BLaER1 treated with 17β-estradiol and CSF1 and Interleukin-3, amounts not matched to agents 10 nM and 100 nM (cell line): ENCODE results near the gene SLC12A2.

ENCODE experiments used
- H3K27ac ChIP-seq, 11 experiments: shearing (Covaris generic); formaldehyde crosslinking; 2 replicates each; pipeline ENCODE4 v1.8.1; 2022
- H3K27me3 ChIP-seq, 11 experiments: shearing (Covaris generic); formaldehyde crosslinking; 2 replicates each; pipeline ENCODE4 v1.8.1; 2022
- H3K36me3 ChIP-seq, 11 experiments: shearing (Covaris generic); formaldehyde crosslinking; 2 replicates each; pipeline ENCODE4 v1.8.1; 2022
- H3K4me1 ChIP-seq, 10 experiments: shearing (Covaris generic); formaldehyde crosslinking; 2 replicates each; pipeline ENCODE4 v1.8.1; 2022
- H3K4me2 ChIP-seq, 11 experiments: shearing (Covaris generic); formaldehyde crosslinking; 2 replicates each; pipeline ENCODE4 v1.8.1; 2022
- H3K4me3 ChIP-seq, 10 experiments: shearing (Covaris generic); formaldehyde crosslinking; 2 replicates each; pipeline ENCODE4 v1.8.1; 2022
- H3K9ac ChIP-seq, 11 experiments: shearing (Covaris generic); formaldehyde crosslinking; 2 replicates each; pipeline ENCODE4 v1.8.1; 2022
- H3K9me3 ChIP-seq, 11 experiments: shearing (Covaris generic); formaldehyde crosslinking; replicated peaks in 1 of 11; 2 replicates each; pipeline ENCODE4 v1.8.1; 2022
- H4K20me1 ChIP-seq, 11 experiments: shearing (Covaris generic); formaldehyde crosslinking; 2 replicates each; pipeline ENCODE4 v1.8.1; 2022
- Cebpa-rat ChIP-seq, 11 experiments: shearing (Covaris generic); IDR thresholded peaks; 2 replicates each; pipeline ENCODE4 v1.8.1; 2022

The SLC12A2 gene

DNA sequence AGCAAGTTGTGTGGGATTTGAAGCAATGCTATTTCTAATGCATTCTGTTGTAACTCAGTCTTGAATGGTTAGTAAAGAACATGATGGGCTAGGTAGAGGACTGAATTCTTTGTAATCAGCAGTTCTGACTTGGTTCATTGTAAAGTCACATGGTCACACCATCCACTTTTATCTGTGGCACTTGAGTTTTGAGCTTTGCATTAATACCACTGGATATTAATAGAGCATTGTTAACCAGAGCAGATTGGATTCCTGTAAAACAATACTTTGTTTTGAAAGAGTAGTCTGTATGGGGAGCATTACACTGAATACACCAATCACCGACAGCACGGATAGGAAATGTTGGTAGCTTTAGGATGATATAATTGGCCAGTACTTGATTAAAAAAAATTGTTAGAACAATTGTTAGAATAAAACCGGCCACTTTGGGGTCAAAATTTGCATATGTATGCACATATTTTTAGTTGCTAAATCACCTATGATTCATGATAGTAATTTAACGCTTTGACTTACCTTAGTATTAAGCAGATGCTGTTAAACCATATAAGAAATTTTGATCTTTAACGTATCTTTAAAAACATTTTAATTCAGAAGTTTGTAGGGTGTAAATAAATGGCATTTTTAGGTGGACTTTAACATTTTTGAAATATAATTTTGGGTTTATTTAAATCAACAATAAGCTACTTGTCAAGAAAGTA, 17.4 kb downstream of the SLC12A2 start:
- H3K4me2 ChIP-seq: no peak overlapping the region
- H3K27ac ChIP-seq: no peak overlapping the region
- no peak for TF ChIP-seq Cebpa-rat (IDR thresholded peaks at IDR 0.05)
- peaks cover 32 to 40% (median 33%) of the 10 kb centered on the region in 11 experiments for H3K9me3 ChIP-seq
- H3K36me3 ChIP-seq: peaks cover 14 to 46% (median 30%) of the 10 kb centered on the region in 11 experiments
- H3K4me1 ChIP-seq: no peaks in the 10 kb centered on the region
- no peak overlapping the region for H3K4me3 ChIP-seq
- H3K27me3 ChIP-seq: no peaks in the 10 kb centered on the region
- H4K20me1 ChIP-seq: peaks cover 0 to 77% (median 14%) of the 10 kb centered on the region in 11 experiments; a peak in 7 of 22 replicates
- H3K9ac ChIP-seq: no peak overlapping the region

DNA sequence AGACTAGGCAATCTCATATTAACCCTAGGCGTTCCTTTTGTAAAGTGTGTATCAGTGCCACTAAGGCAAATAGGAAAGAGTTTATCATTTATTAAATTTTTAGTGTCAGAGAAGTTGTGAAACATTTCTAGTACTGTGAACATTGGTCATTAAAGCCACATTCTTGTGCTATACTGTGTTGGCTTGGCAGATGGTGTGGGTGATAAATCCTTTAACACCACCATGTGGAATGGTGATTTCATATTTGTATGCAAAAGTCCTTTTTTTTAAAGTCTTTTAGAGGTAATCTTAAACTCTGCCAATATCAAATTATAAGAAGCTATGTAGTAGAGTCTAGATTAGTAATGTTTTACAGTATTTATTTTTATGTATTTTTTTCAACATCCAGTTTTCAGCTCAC, 18.1 kb downstream of the SLC12A2 start:
- H3K4me3 ChIP-seq: no peak overlapping the region
- H3K36me3 ChIP-seq: peaks cover 14 to 42% (median 27%) of the 10 kb centered on the region in 11 experiments
- no peak for TF ChIP-seq Cebpa-rat (IDR thresholded peaks at IDR 0.05)
- H4K20me1 ChIP-seq: peaks cover 0 to 80% (median 14%) of the 10 kb centered on the region in 11 experiments; a peak in 7 of 22 replicates
- H3K4me1 ChIP-seq: no peaks in the 10 kb centered on the region
- H3K9me3 ChIP-seq: peaks cover 26 to 33% (median 26%) of the 10 kb centered on the region in 11 experiments
- H3K27ac ChIP-seq: no peak overlapping the region
- no peak overlapping the region for H3K4me2 ChIP-seq
- no peaks in the 10 kb centered on the region for H3K27me3 ChIP-seq
- no peak overlapping the region for H3K9ac ChIP-seq

DNA sequence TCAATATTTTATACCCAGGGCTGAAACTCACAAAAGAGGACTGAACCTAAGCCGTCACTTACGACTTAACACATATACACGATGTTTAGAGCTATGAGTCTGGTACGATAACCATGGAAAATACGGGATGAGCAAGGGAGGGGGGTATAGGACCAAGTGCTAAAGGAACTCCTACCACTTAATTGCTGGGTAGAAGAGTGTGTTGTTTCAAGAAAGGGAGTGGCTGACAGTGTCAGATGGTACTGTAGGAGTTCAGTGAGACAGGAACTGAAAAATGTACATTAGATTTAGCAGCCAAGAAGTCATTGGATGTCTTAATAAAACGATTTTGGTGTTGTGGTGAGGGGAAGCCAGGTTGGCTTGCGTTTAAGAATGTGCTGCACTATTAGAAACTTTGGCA, 21.6 kb downstream of the SLC12A2 start:
- no peak overlapping the region for H3K4me3 ChIP-seq
- peaks cover 10 to 45% (median 21%) of the 10 kb centered on the region in 11 experiments; a peak in 20 of 22 replicates for H3K36me3 ChIP-seq
- H3K9me3 ChIP-seq: peaks cover 0 to 21% (median 12%) of the 10 kb centered on the region in 11 experiments; a peak in 16 of 22 replicates
- H3K27me3 ChIP-seq: no peaks in the 10 kb centered on the region
- H3K9ac ChIP-seq: no peak overlapping the region
- no peak for TF ChIP-seq Cebpa-rat (IDR thresholded peaks at IDR 0.05)
- H3K4me2 ChIP-seq: no peak overlapping the region
- peaks cover 0 to 95% (median 14%) of the 10 kb centered on the region in 11 experiments; a peak in 8 of 22 replicates for H4K20me1 ChIP-seq
- H3K4me1 ChIP-seq: no peaks in the 10 kb centered on the region
- H3K27ac ChIP-seq: no peak overlapping the region

DNA sequence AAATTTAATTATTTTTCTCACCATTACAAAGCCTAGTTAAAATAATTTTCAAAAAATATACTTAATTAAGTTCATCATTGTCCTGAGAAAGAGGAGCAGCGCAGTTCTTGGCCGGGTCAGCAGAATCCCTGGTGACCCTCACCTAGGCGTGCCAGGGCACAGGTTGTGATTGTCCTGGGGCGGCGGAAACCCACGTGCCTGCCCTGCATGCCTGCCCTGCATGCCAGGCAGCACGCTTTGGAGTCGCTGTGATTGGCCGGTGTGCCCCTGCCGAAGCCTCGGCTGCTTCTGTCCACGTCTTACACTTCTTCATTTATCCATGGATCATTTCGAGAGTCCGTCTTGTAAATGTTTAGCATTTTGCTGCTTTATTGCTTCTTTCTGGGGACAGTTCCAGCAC, 25.6 kb downstream of the SLC12A2 start:
- Histone ChIP-seq H3K4me2 (no peak overlapping the region), H3K9me3 (peaks cover 0 to 21% (median 12%) of the 10 kb centered on the region in 11 experiments; a peak in 16 of 22 replicates), H3K36me3 (peaks cover 18 to 60% (median 33%) of the 10 kb centered on the region in 11 experiments), H3K4me1 (no peaks in the 10 kb centered on the region), H3K9ac (no peak overlapping the region), H3K27ac (no peak overlapping the region), H3K27me3 (no peaks in the 10 kb centered on the region), H3K4me3 (no peak overlapping the region), H4K20me1 (peaks cover 0 to 82% (median 5%) of the 10 kb centered on the region in 11 experiments; a peak in 7 of 22 replicates)
- TF ChIP-seq Cebpa-rat (IDR thresholded peaks at IDR 0.05): no peak

DNA sequence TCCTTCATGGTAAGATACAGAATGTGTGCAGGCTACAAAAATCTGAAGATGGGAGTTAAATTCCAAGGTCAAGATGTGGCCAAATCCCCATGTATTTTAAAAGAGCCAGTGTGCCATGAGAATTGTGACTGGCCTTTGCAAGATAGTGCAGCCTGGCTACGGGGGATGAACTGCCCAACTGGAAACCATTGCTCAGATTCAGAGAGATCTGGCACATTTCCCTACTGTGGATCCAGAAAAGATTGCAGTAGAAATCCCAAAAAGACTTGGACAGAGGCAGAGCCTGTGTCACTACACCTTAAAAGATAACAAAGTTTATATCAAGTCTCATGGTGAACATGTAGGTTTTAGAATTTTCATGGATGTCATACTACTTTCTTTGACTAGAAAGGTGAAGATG, 26.2 kb downstream of the SLC12A2 start:
- Histone ChIP-seq H3K9me3 (peaks cover 0 to 21% (median 12%) of the 10 kb centered on the region in 11 experiments; a peak in 16 of 22 replicates), H3K27ac (no peak overlapping the region), H4K20me1 (peaks cover 0 to 75% (median 5%) of the 10 kb centered on the region in 11 experiments; a peak in 7 of 22 replicates), H3K9ac (no peak overlapping the region), H3K36me3 (peaks cover 24 to 67% (median 39%) of the 10 kb centered on the region in 11 experiments), H3K4me2 (no peak overlapping the region), H3K4me3 (no peak overlapping the region), H3K4me1 (no peaks in the 10 kb centered on the region), H3K27me3 (no peaks in the 10 kb centered on the region)
- TF ChIP-seq Cebpa-rat (IDR thresholded peaks at IDR 0.05): no peak

DNA sequence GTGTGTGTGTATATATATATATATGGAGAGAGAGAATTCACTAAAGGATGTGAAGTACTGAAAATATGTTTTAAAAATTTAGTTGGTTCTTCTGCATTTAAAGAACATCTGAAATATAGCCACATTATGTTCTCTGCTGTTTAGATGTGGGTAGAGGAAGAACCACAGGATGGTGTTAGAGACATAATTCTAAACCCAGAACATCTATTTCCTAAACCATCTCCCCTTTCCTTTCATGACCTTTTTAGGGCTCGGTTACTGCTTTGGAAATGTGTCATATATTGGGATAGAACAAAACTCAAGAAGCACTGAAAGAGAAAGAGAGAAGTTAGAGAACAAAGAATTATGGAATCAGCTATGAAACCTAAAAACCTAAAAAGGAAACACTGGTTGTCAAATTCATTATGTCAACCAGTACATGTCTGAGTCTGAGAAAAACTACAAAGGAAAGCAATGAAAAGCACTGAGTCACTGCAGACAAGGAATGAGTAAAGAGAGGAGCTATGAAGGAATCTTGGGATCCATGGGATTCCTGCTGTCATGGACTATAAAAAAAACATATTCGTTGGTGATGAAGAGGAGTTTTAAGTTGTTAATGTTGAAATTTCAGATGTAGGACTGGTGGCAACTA, 28.4 kb downstream of the SLC12A2 start:
- Histone ChIP-seq H3K27ac (no peak overlapping the region), H3K27me3 (no peaks in the 10 kb centered on the region), H3K9ac (no peak overlapping the region), H3K4me3 (no peak overlapping the region), H3K4me2 (no peak overlapping the region), H4K20me1 (peaks cover 0 to 56% (median 4%) of the 10 kb centered on the region in 11 experiments; a peak in 7 of 22 replicates), H3K4me1 (no peaks in the 10 kb centered on the region), H3K9me3 (peaks cover 0 to 35% (median 19%) of the 10 kb centered on the region in 11 experiments; a peak in 18 of 22 replicates), H3K36me3 (peaks cover 39 to 84% (median 60%) of the 10 kb centered on the region in 11 experiments)
- no peak for TF ChIP-seq Cebpa-rat (IDR thresholded peaks at IDR 0.05)

DNA sequence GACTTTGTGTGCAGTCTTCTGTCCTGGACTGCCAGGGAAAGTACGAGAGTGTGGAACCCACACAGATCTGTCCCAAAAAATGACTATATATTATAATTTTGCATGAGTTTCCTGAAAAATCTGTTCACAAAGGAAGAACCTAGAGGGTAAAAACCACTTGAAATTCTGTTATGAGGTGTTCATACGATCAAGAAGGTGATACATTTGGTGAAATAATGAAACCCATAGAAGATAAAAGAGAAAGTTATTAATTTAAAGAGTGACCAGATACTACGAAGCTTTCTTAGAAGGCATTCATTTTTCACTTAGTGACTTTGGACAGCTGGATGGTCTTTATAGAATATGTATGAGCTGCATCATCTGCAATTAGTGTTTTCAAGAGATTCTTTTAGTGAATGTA, 32.9 kb downstream of the SLC12A2 start:
- Histone ChIP-seq H3K4me3 (no peak overlapping the region), H3K36me3 (peaks cover 49 to 75% (median 67%) of the 10 kb centered on the region in 11 experiments), H4K20me1 (peaks cover 0 to 14% (median 0%) of the 10 kb centered on the region in 11 experiments; a peak in 4 of 22 replicates), H3K9me3 (peaks cover 23 to 42% (median 32%) of the 10 kb centered on the region in 11 experiments), H3K4me2 (no peak overlapping the region), H3K9ac (no peak overlapping the region), H3K27me3 (no peaks in the 10 kb centered on the region), H3K27ac (no peak overlapping the region), H3K4me1 (no peaks in the 10 kb centered on the region)
- no peak for TF ChIP-seq Cebpa-rat (IDR thresholded peaks at IDR 0.05)

DNA sequence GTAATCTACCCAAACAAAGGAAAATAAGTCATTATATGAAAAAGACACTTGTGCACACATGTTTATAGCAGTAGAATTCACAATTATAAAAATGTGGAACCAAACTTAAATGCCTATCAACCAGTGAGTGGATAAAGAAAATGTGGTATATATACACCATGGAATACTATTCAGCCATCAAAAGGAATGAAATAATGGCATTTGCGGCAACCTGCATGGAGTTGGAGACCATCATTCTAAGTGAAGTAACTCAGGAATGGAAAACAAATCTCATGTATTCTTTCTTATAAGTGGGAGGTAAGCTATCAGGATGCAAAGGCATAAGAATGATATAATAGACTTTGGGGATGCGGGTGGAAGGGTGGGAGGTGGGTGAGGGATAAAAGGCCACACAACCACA, 34.6 kb downstream of the SLC12A2 start:
- no peak for TF ChIP-seq Cebpa-rat (IDR thresholded peaks at IDR 0.05)
- Histone ChIP-seq H3K4me3 (no peak overlapping the region), H4K20me1 (no peaks in the 10 kb centered on the region), H3K27me3 (no peaks in the 10 kb centered on the region), H3K36me3 (peaks cover 49 to 70% (median 61%) of the 10 kb centered on the region in 11 experiments), H3K9me3 (peaks cover 23 to 42% (median 32%) of the 10 kb centered on the region in 11 experiments), H3K9ac (no peak overlapping the region), H3K27ac (no peak overlapping the region), H3K4me2 (no peak overlapping the region), H3K4me1 (no peaks in the 10 kb centered on the region)

DNA sequence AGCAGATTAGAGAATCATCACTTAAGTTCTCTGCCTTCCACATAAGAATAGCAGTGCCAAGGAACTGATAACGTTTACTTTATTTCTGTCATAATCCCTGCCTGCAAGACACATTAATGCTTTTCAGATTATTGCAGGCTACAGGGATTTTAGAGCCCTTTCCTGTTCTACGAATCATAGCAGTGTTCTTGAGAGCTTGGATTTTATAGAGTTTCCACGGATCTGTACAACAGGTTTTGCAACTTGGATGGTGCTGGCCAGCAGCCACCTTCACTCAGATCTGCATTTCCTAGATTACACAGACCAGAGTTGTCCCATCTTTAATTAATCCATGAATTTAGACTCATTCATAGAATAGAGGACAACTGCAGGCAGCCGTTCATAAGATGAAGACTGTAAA, 38.1 kb downstream of the SLC12A2 start:
- H3K36me3 ChIP-seq: peaks cover 24 to 47% (median 36%) of the 10 kb centered on the region in 11 experiments
- no peak overlapping the region for H3K4me3 ChIP-seq
- H3K4me1 ChIP-seq: peaks cover 0 to 8% (median 0%) of the 10 kb centered on the region in 10 experiments; a peak in 1 of 20 replicates
- no peak overlapping the region for H3K27ac ChIP-seq
- TF ChIP-seq Cebpa-rat (IDR thresholded peaks at IDR 0.05): no peak
- H4K20me1 ChIP-seq: no peaks in the 10 kb centered on the region
- H3K27me3 ChIP-seq: no peaks in the 10 kb centered on the region
- H3K9ac ChIP-seq: no peak overlapping the region
- no peak overlapping the region for H3K4me2 ChIP-seq
- H3K9me3 ChIP-seq: peaks cover 23 to 30% (median 28%) of the 10 kb centered on the region in 11 experiments
